NCI-H69 (cell line): ENCODE results near the gene VASN.
"Not testable (repeated sequence)": the region's sequence is repeated elsewhere in the genome, so short reads cannot be mapped to it uniquely, and the experiment has no call there.

ENCODE experiments used
- DNase-seq: peaks from one replicate; lab custom pipeline; 2025; lab: John Stamatoyannopoulos, UW

Gene VASN

DNA sequence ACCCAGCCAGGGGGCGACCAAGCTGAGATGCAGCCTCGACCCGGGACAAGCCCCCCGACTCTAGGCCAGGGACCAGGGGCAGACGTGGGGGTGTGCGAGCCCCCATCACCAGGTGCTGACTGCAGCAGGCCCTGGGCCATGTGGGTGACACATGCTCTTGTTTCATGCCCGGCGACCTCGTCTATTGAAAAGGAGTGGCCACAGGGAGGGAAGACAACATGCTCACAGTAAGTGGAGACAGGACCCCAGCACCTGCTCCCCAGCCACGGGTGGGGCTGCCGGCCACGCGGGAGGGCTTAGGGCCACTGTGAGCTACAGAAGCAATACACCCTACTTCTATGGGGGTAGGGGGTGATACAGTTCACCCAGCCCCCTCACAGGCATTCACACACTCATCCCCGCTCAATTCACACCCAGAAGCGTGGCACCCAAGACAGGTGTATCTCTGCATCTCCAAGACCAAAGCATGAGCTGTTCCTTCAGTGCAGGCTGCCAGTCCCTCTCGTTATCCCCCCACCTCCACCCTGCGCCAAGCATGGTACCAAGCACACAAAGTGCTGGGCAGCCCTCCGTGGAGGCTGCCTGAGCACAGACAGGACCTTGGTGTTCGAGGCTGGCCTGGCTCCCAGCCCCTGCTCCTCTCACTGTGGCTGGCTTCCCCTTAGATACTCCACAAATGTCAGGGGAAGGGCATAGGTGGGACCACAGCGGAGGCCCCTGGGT is 13.6 kb downstream of the VASN start:
- DNase-seq = no peak

DNA sequence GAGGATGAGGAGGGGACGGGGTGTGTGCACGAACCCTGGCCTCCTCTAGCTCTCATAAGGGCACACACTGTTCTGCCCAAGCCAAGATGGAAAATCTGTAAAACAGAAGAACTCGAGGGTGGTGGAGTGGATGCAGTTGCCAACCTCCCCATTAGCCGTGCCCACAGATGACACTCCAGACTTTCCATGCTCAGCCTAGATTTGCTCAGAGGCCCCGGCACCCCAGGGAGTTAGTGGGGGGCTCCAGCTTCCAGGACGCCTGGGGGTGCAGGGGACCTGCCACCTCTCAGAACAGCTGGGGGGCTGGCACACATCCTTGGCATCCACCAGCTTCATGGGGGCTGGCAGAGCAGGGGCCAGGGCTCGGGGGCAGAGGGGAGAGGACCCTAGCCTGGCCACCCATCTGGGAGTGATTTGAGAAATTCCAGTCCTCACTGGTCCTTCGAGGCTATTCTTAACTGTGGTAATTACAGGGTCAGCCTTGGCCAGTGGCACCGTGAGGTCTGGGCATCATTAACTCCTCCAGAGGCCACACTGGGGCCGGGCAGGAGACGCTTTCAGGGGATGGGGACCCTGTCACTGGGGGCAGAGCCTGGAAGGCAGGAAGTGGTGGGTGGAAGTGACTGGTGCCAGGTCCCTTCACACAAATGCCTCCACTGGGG is 14.3 kb downstream of the VASN start:
- no peak for DNase-seq

DNA sequence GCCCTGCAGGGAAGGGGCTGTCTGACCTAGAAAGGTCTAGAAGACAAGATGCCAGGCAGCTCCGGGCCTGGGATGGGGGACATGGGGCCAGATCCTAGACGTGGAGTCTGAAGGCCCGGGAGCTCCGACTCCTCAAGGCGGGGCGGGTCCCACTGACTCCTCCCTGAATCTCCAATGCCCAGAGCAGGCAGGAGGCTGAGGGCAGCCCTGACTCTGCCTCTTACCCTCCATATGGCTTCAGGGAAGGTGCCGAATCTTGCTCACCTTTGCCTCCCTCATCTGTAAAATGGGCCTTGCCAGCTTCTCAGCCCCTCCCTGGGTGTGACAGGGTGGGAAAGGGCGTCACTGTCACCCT is 14.8 kb downstream of the VASN start:
- DNase-seq = no peak

DNA sequence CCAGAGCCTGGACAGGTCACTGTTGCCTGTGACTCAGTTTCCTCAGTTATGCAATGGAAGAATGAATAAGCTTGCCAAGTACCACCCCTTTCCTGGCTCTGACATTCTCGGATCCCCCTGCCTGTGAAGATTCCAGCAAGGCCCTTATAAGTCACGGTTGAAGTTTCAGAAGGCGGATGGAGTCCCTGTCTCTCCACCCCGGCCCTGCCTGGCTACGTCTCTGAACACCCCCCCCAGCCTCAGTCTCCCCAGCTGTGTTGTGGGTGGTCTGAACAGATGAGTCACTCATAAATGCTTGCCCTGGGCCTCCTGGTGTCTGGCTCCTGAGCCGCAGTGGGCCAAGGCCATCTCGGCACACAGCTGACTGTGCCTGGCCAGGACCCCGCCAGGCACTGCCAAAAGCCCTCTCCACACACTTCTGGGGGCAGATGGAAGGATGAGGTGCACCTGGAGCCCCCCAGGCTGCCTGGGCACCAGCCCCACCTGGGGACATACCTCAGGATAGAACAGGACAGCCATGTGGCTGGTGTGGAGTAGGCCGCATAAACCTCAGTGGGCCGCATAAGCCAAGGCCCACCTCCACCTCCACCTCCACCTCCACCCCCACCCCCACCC is 15.4 kb downstream of the VASN start:
- no peak for DNase-seq

DNA sequence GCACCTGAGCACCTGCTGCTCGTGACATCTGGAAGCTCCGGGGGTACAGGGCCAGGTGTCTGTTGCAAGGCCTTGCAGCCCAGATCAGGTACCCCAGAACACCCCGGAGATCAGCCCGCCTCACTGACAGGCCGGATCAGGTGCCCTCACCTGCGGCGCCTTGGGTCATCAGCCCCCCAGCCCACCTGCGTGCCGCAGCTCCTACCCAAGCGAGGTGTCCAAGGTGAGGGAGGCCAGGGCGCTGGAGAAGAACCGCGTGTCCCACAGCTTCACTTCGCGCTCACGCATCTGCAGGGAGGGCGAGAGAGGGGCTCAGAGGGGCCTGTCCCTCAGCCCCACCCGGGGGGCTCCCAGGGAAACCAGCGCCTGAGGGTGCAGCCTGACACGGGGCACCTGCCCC is 16.1 kb downstream of the VASN start:
- DNase-seq = no peak

DNA sequence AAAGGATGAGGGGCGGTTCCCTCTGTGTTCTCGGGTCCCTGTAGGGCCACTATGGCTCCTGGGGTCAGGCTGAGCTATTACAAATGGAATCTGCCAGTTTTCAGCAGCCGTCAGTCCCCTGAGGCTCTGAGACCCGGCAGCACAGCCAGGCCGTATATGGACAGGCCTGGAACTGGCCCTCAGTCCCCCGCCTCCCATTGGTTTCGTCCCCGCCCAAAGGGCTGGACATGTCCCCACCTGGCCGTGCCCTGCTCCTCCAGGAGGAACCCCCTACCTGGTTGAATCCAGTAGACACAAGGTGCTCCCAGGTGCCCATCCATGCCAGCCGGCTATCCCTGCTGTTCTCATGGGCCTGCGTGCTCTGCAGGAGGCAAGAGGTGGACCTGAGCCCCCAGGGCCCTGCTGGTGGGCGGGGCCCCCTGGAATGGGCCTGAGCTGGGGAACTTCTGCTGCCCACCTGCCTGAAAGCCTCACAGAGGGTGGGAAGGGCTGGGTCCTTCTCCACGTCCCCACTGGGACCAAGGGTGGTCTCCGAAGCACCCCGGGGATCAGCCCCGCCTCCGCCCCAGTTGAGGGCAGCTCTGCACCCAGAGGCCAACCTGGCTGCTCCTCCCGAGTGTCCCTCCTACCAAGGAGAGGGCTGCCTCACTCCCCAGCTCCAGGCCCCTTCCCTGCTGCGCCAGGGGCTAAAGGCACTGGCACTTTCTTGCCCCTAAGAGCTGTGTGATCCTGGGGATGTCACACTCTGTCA is 16.8 kb downstream of the VASN start:
- DNase-seq = no peak

DNA sequence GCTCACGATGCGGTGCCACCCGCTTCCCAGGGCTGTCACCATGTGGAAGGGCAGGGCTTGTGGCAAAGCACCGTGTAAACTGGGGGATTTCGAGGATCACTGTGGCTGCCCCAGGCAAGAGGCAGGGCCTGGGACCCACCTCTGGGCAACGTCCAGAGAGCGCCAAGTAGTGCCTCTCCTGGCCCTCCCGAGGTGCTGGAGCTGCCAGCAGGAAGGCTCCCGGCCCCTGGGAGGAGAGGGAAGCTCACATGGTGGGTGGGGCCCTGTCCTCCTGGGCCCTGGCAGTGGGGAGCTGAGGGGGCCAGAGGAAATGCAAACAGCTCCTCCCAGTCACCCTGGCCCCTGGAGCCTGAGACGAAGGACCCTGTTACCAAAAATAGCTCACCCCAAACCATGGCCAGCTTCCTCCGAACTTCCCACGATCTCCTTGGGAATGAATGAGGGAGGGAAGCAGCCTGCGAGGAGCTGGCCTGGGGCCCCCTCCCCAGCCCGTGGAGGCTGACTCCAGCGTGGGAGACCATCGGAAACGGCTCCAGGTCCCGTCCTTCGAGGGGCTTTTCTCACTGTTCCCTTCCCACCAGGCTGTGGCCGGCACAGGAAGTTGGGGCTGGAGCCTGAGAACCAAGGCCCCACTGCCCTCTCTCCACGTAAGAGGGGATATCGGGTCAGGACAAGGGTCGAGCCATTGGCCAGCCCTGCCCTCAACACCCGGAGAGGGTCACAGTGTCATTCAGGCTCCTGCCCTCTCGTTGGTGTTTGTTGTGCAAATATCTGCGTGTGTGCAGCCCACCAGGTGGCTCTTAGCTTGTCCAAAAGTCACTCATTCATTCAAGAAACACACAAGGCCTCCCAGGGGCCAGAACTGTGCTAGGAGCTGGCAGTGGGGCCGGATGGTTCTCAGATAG is 17.7 kb downstream of the VASN start:
- no peak for DNase-seq

DNA sequence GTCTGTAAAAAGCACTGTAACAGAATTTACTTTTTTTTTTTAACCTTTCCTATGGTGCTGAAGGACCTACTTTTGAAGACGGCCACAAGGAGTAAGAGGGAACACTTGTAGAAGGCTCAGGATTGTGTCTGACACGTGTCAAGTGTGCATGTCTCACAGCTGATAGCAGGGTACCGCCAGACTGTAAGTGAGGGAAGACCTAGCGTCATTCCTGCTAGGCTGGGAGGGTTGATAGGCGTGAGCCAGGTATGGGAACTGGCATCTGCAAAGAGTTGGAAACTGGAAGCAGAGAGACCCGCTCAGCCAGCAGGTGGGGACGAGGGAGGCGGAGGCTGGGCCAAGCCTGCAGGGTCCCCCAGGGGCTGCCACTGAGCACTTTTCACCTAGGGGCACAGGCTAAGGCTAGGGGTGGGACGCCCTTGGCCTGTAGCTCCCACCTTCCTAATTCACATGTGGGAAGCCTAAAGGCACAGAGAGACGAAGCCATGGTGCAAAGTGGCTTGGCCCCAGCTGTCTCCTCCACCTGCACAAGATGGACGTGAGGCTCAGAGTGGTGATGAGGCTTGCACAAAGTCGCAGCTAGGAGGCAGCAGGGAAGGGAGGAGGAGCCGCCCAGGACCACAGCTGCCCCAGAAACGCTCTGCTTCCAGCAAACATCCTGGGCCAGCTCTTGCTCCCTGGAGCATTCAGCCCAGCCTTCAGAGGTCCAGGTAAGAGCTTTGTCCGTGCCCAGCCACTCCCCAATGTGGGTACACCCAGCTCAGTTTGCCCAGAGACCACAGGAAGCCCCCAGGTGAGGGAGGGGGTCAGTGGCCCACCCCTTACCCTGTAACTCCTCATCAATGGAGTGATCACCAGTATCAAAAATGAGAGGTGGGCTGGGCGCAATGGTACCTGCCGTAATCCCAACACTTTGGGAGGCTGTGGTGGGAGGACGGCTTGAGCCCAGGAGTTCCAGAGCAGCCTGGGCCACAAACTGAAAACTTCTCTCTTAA is 18.9 kb downstream of the VASN start:
- DNase-seq = no peak

DNA sequence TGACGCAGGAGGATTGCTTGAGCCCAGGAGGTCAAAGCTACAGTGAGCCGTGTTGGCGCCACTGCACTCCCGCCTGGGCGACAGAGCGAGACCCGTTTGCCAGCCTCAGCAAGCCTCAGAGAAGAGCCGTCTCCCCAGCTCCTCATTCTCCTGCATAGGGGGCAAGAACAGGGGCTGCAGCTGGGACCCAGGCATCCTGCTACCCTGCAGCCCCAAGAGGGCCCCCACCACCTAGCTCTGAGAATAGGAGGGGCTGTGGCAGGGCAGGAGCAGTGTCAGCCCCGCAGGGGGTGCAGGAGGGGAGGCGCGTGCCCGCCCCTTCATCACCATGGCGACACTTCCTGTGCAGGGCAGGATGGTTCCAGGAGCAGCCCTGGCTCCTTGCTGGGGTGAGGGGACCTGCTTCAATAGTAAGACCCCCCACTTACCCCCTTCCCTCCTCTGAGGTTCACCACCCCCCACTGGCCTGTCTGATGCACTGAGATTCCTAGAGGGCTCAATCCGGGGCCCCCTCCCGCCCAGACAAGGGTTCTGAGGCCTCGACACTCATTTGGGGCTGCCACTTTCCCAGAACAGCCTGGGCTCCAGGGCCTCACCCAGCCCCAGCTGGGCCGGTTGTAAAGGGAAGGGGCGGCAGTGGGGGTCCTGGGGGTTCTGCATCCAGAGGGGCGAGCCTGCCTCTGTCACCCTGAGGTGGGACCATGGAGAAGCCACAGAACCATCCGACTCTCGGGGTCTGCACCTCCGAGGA is 20.2 kb downstream of the VASN start:
- DNase-seq = peak; percentile 66

DNA sequence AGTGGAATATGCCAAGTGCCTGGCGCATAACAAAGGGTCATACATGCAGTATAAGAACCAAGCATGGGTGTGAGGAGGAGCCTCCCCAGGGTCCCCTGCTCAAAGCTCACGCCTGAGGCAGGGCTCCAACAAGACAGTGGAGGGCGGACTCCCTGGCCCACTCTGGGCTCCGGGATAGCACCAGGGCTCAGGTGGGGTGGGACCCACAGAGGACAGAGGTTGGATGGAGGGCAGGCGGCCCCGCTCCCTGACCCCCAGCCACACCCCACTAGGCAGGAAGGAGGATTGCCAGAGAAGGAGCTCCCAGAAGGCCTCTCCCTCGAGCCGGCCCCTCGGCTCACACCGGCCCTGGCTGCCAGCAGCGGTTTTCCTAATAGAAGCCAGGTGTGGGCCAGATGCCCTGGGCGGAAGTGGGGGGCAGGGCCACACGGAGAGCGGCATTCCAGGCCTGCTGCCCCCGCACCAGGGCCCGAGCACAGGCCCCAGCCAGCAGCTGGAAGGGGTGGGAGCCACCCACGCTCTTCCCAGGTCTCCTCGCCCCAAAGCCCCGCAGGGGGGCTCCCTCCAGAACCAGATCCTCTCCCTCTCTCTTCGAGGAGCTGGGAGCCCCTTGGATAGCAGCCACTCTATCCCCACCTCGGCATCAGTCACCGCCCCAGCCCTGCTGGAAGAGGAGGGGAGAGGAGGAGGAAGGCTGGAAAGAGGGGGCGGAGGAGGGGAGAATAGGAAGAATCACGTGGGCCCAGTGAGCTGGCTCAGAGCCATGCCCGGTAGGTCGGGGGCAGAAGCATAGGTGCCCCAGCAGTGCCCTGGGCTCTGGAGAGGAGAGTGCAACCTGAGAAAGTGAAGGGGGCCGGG is 21.0 kb downstream of the VASN start:
- no peak for DNase-seq

DNA sequence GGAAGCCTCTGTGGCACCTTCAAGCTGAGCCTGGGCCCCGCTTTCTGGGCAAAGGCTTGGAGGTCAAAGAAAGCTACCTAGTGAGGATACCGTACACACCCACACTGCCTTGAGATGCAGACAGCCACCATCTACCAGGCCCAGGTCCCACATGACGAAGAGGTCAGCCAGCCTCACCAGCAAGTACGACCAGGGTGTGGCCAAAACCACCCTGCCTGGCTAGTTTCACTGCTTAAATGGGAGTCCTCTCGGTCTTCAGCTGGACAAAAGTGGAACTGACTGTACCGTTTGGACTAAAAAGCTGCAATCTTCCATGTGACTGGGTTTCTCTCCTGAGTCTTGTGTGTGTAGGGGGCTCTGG is 21.6 kb downstream of the VASN start:
- no peak for DNase-seq

DNA sequence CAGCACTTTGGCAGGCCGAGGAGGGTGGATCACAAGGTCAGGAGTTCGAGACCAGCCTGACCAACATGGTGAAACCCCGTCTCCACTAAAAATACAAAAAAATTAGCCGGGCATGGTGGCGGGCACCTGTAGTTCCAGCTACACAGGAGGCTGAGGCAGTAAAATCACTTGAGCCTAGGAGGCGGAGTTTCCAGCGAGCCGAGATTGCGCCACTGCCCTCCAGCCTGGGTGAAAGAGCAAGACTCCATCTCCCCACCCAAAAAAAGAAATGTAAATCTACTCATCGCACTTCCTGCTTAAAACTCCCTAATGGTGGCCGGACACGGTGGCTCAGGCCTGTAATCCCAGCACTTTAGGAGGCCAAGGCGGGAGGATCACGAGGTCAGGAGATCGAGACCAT is 22.2 kb downstream of the VASN start:
- DNase-seq = not testable (repeated sequence)

DNA sequence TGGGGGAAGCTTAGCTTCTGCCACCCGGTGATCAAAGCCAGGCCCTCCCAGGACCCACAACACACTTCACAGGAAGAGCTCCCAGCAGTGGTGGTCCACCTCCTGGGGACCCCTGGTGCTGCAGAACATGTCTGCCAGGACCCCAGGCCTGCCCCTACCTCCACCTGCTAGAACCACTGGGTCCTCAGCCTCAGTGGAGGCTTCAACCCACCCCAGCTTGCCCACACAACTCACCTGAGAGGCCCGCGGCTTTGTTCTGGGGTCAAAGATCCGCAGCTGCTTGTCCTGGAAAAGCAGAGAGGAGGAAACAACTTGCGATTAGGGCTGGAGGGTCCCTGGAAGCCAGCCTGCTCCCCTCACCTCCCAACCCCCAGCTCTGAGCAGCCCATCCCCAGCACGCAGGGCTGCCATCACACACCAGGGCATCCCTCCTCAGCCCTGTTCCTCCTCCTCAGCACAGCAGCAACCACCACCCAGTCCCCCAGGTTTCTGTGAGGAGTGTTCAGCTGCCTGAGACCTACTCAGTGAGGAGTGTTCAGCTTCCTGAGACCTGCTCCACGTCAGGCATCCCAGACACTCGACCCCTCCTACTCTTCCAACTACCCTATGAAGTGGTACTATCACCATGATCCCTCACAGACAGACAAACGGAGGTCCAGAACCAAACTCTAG is 23.5 kb downstream of the VASN start:
- no peak for DNase-seq

DNA sequence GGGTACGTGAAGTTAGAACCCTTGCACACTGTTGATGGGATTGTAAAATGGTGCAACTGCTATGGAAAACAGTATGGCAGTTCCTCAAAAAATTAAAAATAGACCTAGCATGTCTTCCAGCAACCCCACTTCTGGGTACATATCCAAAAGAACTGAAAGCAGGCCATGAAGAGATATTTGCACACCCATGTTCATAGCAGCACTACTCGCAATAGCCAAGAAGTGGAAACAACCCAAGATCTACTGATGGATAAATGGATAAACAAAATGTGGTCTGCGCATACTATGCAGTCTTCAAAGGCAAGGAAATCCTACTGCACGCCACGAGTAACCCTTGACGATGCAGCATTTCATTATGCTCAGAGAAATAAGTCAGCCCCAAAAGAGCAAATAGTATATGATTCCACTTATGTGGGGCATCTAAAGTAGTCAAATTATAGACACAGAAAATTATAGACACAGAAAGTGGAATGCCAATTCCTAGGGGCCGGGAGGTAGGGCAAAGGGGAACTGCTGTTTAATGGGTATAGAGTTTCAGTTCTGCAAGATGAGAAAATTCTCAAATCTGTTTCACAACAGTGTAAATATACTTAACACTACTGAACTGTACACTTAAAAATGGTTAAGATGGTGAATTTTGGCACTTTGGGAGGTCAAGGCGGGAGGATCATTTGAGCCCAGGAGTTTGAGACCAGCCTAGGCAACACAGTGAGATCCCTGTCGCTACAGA is 27.5 kb downstream of the VASN start:
- no peak for DNase-seq

DNA sequence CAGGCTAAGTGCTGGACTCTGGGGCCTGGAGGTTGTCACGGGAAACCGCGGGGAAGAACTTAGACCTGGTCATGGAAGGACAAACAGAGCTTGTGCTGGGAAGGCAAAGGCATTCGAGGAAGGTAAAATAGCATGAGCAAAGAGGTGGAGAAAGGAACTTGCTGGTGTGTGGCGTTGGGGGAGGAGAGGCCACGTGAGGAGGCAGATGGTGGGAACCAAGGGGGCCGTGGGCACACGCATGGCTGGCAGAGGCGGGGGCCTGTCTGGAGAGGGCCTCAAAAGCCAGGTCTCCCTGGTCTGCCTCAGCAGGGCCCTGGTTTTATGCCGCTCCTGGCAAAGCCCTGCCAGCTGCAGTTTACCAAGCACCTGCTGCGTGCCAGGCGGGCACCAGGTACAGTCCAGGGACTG is 29.4 kb downstream of the VASN start:
- DNase-seq = no peak

DNA sequence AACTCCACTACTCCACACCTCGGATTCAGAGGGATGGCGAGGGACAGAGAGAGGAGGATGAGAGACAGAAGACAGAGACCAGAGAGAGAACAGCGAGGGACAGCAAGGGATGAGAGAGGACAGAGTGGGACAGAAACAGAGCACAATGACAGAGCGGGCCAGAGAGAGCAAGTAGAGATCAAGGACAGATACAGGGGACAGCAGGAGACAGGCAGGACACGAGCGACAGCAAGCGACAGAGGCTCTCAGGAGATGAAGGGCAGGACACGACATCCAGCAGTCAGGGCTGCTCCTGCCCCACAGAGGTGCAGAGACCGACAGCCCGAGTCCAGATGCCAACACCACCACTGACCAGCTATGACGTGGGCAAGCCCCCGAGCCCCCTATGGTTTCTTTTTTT is 29.9 kb downstream of the VASN start:
- no peak for DNase-seq

DNA sequence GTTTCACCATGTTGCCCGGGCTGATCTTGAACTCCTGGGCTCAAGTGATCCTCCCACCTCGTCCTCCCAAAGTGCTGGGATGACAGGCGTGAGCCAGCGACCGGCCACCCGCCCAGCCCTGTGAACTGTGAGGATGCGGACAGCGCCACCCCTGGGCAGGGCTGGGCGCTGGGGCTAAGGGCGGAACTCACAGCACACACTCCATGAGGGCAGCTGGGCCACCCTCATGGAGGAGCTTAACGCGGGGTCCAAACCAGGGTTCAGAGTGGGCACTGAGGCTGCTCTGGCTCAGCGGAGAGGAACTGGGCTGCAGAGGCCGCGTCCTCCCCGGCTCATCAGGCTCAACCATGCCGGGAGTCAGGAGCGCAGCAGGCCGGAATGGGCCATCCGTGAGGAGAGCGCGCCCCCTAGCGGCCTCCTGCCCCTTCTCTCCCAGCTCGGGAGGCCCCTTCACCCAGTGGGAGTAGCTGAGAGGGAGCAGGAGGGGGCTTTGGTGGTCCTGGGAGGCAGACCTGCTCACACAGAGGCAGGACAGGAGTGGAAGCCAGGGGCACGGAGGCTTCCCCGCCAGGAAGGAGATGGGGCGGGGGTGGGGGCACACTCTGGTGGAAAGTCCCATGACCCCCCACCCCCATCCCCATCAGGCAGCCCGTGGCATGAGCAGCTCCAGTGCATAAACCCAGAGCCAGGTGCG is 30.9 kb downstream of the VASN start:
- peak; percentile 78 for DNase-seq
